ENCODE data around the gene P2RY6. TPM values are rescaled to one million over a fixed set of nuclear protein-coding genes. Genes with fewer than 3 reads are reported as not detected.

The P2RY6 gene
- total and polyA plus RNA-seq, 5 donors from 2014 or later = not detected

GRCh38 chr11:73316422-73316821 is 44.3 kb downstream of the P2RY6 start:
- Histone ChIP-seq H3K4me1 (ENCODE audit: control insufficient read depth, insufficient read depth, low read length, poor library complexity, severe bottlenecking) (no peaks in the 10 kb centered on the region), H3K36me3 (ENCODE audit: control insufficient read depth, insufficient read depth, low read length) (no peaks in the 10 kb centered on the region), H3K4me3 (ENCODE audit: low read depth, low read length) (no peak overlapping the region), H3K9me3 (ENCODE audit: control insufficient read depth in 2 of 2, low read length in 2 of 2) (no peaks in the 10 kb centered on the region), H3K27me3 (ENCODE audit: control insufficient read depth, insufficient read depth, low read length) (no peaks in the 10 kb centered on the region), H3K27ac (ENCODE audit: insufficient read depth, low read length, poor library complexity, severe bottlenecking) (no peak overlapping the region)
- ATAC-seq (ENCODE audit: low read depth in 2 of 2) (no peak), DNase-seq (no peak)
- no peaks in the 10 kb centered on the region for H3K36me3 Mint-ChIP-seq
- H3K9me3 Mint-ChIP-seq = no peaks in the 10 kb centered on the region
- H3K27ac Mint-ChIP-seq = no peak overlapping the region
- H3K4me1 Mint-ChIP-seq = peaks cover 0 to 4% (median 2%) of the 10 kb centered on the region in 4 donors
- no peak overlapping the region for H3K4me3 Mint-ChIP-seq
- peaks cover 20% of the 10 kb centered on the region for H3K27me3 Mint-ChIP-seq

DNA sequence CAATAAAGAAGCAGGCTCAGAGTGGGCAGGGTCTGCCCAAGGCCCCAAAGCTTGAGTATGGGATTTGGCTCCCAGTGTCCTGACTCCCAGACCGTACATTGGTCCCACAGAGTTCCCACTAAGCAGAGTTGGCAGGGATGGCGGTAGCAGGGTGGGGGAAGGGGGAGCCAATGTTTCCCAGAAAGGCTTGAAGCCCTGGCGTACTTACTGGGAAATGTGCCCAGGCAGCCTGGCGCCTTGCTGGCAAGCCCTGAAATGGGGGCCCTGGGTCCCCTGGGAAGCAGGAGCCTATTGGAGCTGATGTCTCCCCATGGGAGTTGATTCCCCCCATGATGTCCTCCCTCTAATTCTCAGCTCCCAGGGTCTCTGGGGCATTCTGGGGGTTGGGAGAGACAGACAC is 45.2 kb downstream of the P2RY6 start:
- H3K4me1 Mint-ChIP-seq = peaks cover 0 to 6% (median 3%) of the 10 kb centered on the region in 4 donors
- H3K4me3 ChIP-seq (ENCODE audit: low read depth, low read length) = no peak overlapping the region
- no peaks in the 10 kb centered on the region for H3K36me3 Mint-ChIP-seq
- H3K36me3 ChIP-seq (ENCODE audit: control insufficient read depth, insufficient read depth, low read length) = no peaks in the 10 kb centered on the region
- no peaks in the 10 kb centered on the region for H3K9me3 Mint-ChIP-seq
- no peak overlapping the region for H3K27ac ChIP-seq (ENCODE audit: insufficient read depth, low read length, poor library complexity, severe bottlenecking)
- H3K27me3 ChIP-seq (ENCODE audit: control insufficient read depth, insufficient read depth, low read length) = no peaks in the 10 kb centered on the region
- no peak overlapping the region for H3K4me3 Mint-ChIP-seq
- H3K27ac Mint-ChIP-seq = no peak overlapping the region
- ATAC-seq (ENCODE audit: low read depth in 2 of 2) (no peak), DNase-seq (no peak)
- no peaks in the 10 kb centered on the region for H3K4me1 ChIP-seq (ENCODE audit: control insufficient read depth, insufficient read depth, low read length, poor library complexity, severe bottlenecking)
- no peaks in the 10 kb centered on the region for H3K9me3 ChIP-seq (ENCODE audit: control insufficient read depth in 2 of 2, low read length in 2 of 2)
- peaks cover 15% of the 10 kb centered on the region for H3K27me3 Mint-ChIP-seq

GRCh38 chr11:73317803-73318202 is 45.7 kb downstream of the P2RY6 start:
- Mint-ChIP-seq H3K27me3 (peaks cover 15% of the 10 kb centered on the region), H3K36me3 (no peaks in the 10 kb centered on the region), H3K9me3 (no peaks in the 10 kb centered on the region)

DNA sequence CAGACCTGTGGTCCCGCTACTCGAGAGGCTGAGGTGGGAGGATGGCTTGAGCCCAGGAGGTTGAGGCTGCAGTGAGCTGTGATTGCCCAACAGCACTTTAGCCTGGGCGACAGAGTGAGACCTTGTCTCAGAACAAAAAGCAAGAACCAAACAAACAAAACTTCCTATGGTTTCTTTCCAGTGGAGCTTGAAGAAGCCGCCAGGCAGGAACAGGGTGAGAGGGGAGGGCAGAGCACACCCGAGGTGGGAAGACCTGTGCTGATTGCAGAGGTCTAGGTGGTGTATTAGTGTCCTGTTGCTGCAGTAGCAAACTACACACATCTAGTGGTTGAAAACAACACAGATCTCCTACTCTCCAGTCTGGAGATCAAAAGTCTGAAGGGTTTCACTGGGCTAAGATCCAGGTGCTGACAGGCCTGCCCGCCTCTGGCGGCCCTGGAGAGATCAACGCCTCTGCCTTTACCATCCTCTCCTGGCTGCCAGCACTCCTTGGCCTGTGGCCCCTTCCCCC is 46.4 kb downstream of the P2RY6 start:
- H3K36me3 Mint-ChIP-seq = no peaks in the 10 kb centered on the region
- Histone ChIP-seq H3K36me3 (ENCODE audit: control insufficient read depth, insufficient read depth, low read length) (no peaks in the 10 kb centered on the region), H3K4me1 (ENCODE audit: control insufficient read depth, insufficient read depth, low read length, poor library complexity, severe bottlenecking) (no peaks in the 10 kb centered on the region), H3K4me3 (ENCODE audit: low read depth, low read length) (no peak overlapping the region), H3K27ac (ENCODE audit: insufficient read depth, low read length, poor library complexity, severe bottlenecking) (no peak overlapping the region), H3K9me3 (ENCODE audit: control insufficient read depth in 2 of 2, low read length in 2 of 2) (no peaks in the 10 kb centered on the region), H3K27me3 (ENCODE audit: control insufficient read depth, insufficient read depth, low read length) (no peaks in the 10 kb centered on the region)
- H3K9me3 Mint-ChIP-seq = no peaks in the 10 kb centered on the region
- H3K27ac Mint-ChIP-seq = no peak overlapping the region
- H3K27me3 Mint-ChIP-seq = peaks cover 10% of the 10 kb centered on the region
- no peak overlapping the region for H3K4me3 Mint-ChIP-seq
- no peak for DNase-seq
- H3K4me1 Mint-ChIP-seq = peaks cover 0 to 6% (median 3%) of the 10 kb centered on the region in 4 donors
- no peak for ATAC-seq (ENCODE audit: low read depth in 2 of 2)

More at GRCh38 chr11:73317803-73318202, 45.7 kb downstream of the P2RY6 start:
- H3K27me3 ChIP-seq (ENCODE audit: control insufficient read depth, insufficient read depth, low read length) = no peaks in the 10 kb centered on the region
- no peaks in the 10 kb centered on the region for H3K9me3 ChIP-seq (ENCODE audit: control insufficient read depth in 2 of 2, low read length in 2 of 2)
- H3K27ac ChIP-seq (ENCODE audit: insufficient read depth, low read length, poor library complexity, severe bottlenecking) = no peak overlapping the region
- Mint-ChIP-seq H3K4me1 (peaks cover 0 to 6% (median 3%) of the 10 kb centered on the region in 4 donors), H3K4me3 (no peak overlapping the region), H3K27ac (no peak overlapping the region)
- no peak overlapping the region for H3K4me3 ChIP-seq (ENCODE audit: low read depth, low read length)
- no peaks in the 10 kb centered on the region for H3K4me1 ChIP-seq (ENCODE audit: control insufficient read depth, insufficient read depth, low read length, poor library complexity, severe bottlenecking)
- ATAC-seq (ENCODE audit: low read depth in 2 of 2) = no peak
- H3K36me3 ChIP-seq (ENCODE audit: control insufficient read depth, insufficient read depth, low read length) = no peaks in the 10 kb centered on the region
- DNase-seq = no peak

DNA sequence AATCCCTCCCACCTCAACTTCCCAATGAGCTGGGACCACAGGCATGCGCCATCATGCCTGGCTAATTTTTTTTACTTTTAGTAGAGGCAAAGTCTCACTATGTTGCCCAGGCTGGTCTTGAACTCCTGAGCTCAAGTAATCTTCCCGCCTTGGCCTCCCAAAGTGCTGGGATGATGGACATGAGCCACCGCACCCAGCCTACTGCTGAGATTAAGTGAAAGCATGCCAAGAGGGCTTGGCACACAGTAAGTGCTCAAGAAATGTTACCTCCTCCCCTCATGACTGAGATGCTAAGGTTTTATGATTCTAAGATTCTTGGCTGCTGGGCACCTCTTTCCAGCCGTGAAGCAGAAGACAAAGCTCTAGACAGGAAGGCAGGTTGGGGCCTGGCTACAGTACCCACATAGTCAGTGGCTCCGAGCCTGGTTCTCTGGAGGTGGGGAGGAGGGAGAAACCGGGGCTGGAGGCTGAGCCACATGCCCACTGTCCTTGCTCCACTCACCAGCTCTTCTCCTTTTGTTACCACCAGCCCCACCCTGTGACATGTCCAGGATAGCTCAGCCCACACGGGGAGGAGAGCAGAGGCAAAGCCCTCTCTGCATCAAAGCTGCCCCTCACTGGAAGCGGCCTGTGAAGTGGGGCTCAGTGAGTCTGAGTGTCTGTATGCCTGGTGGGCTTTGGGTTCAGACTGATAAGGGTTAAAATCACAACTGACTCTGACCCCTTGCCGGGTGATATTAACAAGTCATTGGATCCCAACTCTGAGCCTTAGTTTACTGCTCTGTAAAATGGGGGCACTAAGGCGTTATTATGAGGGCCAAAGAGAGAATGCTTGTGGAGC is 48.8 kb downstream of the P2RY6 start:
- H3K36me3 ChIP-seq (ENCODE audit: control insufficient read depth, insufficient read depth, low read length) = no peaks in the 10 kb centered on the region
- H3K36me3 Mint-ChIP-seq = no peaks in the 10 kb centered on the region
- no peak overlapping the region for H3K27ac ChIP-seq (ENCODE audit: insufficient read depth, low read length, poor library complexity, severe bottlenecking)
- peaks cover 0 to 6% (median 3%) of the 10 kb centered on the region in 4 donors for H3K4me1 Mint-ChIP-seq
- no peaks in the 10 kb centered on the region for H3K9me3 ChIP-seq (ENCODE audit: control insufficient read depth in 2 of 2, low read length in 2 of 2)
- H3K27me3 Mint-ChIP-seq = peaks cover 10% of the 10 kb centered on the region
- H3K9me3 Mint-ChIP-seq = no peaks in the 10 kb centered on the region
- no peaks in the 10 kb centered on the region for H3K27me3 ChIP-seq (ENCODE audit: control insufficient read depth, insufficient read depth, low read length)
- no peaks in the 10 kb centered on the region for H3K4me1 ChIP-seq (ENCODE audit: control insufficient read depth, insufficient read depth, low read length, poor library complexity, severe bottlenecking)
- no peak overlapping the region for H3K4me3 Mint-ChIP-seq
- H3K27ac Mint-ChIP-seq = no peak overlapping the region
- ATAC-seq (ENCODE audit: low read depth in 2 of 2) (no peak), DNase-seq (no peak)
- H3K4me3 ChIP-seq (ENCODE audit: low read depth, low read length) = no peak overlapping the region

DNA sequence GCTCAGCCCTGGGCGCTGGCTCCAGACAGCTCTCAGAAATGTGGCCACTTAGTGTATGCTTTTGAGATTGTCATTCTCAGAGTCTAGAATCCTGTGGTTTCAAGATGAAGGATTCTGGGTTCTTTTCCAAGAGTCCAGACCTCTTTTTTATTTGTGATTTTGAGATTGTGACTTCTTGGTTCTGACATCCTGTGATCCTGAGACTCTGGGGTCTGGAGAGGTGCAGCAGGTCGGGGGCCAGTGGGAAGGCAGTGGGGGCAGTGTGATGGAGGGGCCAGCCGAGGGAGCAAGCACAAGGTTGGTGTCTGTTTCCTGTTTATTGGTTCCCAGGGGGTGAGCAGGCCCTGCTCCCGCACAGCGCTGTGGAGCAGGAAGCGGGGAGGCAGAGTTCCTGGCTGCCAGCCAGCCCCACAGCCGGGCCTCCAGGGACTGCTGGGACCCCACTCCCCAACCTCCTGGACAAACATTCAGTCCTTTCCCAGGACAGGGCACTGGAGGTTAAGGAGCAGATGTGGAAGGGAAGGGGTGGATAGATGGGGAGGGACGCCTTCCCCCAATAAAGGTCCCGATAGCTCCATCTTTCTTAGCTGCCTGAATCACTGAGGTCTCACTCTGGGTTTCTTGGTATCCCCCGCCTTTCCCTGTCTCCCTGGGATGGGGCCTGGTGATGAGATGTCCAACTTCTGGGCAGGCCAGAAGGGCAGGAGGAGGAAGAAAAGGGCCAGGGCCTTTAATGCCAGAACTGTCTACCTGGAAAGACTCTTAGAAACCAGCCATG is 49.7 kb downstream of the P2RY6 start:
- Mint-ChIP-seq H3K9me3 (no peaks in the 10 kb centered on the region), H3K27me3 (peaks cover 5% of the 10 kb centered on the region), H3K4me1 (peaks cover 0 to 6% (median 1%) of the 10 kb centered on the region in 4 donors), H3K4me3 (no peak overlapping the region), H3K27ac (peak overlapping the region in 2 of 3 donors; percentile 55 to 69), H3K36me3 (no peaks in the 10 kb centered on the region)
- H3K27ac ChIP-seq (ENCODE audit: insufficient read depth, low read length, poor library complexity, severe bottlenecking) = no peak overlapping the region
- DNase-seq (no peak), ATAC-seq (ENCODE audit: low read depth in 2 of 2) (no peak)
- no peak overlapping the region for H3K4me3 ChIP-seq (ENCODE audit: low read depth, low read length)
- no peaks in the 10 kb centered on the region for H3K9me3 ChIP-seq (ENCODE audit: control insufficient read depth in 2 of 2, low read length in 2 of 2)
- H3K36me3 ChIP-seq (ENCODE audit: control insufficient read depth, insufficient read depth, low read length) = no peaks in the 10 kb centered on the region
- no peaks in the 10 kb centered on the region for H3K4me1 ChIP-seq (ENCODE audit: control insufficient read depth, insufficient read depth, low read length, poor library complexity, severe bottlenecking)
- H3K27me3 ChIP-seq (ENCODE audit: control insufficient read depth, insufficient read depth, low read length) = no peaks in the 10 kb centered on the region

DNA sequence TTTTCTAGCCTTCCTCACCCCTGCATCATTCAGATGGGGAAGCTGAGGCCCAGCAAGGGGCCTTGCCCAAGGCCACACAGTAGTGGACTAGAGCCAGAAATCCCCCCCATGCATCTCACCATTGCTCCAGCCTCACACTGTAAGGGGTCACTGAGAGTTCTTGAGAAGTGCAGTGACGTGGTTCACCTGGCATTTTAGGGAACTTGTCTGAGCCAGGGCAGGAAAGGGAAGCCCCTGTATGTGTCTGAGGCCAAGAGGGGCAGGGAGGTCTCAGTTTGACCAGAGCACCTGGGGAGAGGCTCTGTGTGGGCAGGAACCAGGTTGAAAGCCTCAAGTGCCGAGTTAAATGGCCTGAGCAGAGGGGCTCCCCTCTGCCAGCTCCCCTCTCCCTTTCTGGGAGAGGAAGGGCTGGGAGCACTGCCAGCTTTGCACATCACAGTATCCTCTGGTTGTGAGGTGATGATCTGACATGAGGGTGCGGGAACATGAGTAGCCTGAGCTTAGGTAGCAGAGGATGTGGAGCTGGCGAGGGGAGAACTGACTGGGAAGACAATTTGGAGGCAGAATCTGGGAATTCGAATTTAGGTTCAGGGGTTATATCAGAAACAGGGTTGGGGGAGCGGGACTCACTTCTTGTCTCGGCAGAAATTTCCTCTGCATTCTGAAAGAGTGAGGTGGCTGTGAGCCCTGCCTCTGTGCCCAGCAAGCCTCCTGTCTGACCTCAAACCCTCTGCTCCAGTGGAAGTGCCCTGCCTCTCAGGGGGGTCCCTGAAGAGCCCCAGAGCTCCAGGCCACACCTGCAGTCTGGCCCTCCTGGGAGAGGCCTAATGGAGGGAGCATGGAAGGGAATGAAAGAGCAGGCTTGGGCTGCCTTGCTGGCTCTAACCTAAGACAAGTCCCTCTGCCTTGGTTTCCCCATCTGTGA is 50.5 kb downstream of the P2RY6 start:
- Mint-ChIP-seq H3K36me3 (no peaks in the 10 kb centered on the region), H3K4me1 (peaks cover 0 to 6% (median 1%) of the 10 kb centered on the region in 4 donors), H3K27ac (peak overlapping the region in 2 of 3 donors; percentile 55 to 69), H3K27me3 (peaks cover 5% of the 10 kb centered on the region), H3K4me3 (no peak overlapping the region), H3K9me3 (no peaks in the 10 kb centered on the region)
- Histone ChIP-seq H3K27me3 (ENCODE audit: control insufficient read depth, insufficient read depth, low read length) (no peaks in the 10 kb centered on the region), H3K27ac (ENCODE audit: insufficient read depth, low read length, poor library complexity, severe bottlenecking) (no peak overlapping the region), H3K9me3 (ENCODE audit: control insufficient read depth in 2 of 2, low read length in 2 of 2) (no peaks in the 10 kb centered on the region), H3K4me1 (ENCODE audit: control insufficient read depth, insufficient read depth, low read length, poor library complexity, severe bottlenecking) (no peaks in the 10 kb centered on the region), H3K4me3 (ENCODE audit: low read depth, low read length) (no peak overlapping the region), H3K36me3 (ENCODE audit: control insufficient read depth, insufficient read depth, low read length) (no peaks in the 10 kb centered on the region)
- ATAC-seq (ENCODE audit: low read depth in 2 of 2) (no peak), DNase-seq (no peak)
